HG03139 (cell line): Measurements from ENCODE around the gene PRDM10.
"Not testable (repeated sequence)": the region's sequence is repeated elsewhere in the genome, so short reads cannot be mapped to it uniquely, and the experiment has no call there.

Experiments
- ATAC-seq: cut with Tn5 transposase; IDR thresholded peaks from one replicate; pipeline ENCODE4 v1.9.1; 2021; ENCODE audit not compliant: unreplicated experiment

Gene PRDM10, protein sequence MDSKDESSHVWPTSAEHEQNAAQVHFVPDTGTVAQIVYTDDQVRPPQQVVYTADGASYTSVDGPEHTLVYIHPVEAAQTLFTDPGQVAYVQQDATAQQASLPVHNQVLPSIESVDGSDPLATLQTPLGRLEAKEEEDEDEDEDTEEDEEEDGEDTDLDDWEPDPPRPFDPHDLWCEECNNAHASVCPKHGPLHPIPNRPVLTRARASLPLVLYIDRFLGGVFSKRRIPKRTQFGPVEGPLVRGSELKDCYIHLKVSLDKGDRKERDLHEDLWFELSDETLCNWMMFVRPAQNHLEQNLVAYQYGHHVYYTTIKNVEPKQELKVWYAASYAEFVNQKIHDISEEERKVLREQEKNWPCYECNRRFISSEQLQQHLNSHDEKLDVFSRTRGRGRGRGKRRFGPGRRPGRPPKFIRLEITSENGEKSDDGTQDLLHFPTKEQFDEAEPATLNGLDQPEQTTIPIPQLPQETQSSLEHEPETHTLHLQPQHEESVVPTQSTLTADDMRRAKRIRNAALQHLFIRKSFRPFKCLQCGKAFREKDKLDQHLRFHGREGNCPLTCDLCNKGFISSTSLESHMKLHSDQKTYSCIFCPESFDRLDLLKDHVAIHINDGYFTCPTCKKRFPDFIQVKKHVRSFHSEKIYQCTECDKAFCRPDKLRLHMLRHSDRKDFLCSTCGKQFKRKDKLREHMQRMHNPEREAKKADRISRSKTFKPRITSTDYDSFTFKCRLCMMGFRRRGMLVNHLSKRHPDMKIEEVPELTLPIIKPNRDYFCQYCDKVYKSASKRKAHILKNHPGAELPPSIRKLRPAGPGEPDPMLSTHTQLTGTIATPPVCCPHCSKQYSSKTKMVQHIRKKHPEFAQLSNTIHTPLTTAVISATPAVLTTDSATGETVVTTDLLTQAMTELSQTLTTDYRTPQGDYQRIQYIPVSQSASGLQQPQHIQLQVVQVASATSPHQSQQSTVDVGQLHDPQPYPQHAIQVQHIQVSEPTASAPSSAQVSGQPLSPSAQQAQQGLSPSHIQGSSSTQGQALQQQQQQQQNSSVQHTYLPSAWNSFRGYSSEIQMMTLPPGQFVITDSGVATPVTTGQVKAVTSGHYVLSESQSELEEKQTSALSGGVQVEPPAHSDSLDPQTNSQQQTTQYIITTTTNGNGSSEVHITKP

DNA sequence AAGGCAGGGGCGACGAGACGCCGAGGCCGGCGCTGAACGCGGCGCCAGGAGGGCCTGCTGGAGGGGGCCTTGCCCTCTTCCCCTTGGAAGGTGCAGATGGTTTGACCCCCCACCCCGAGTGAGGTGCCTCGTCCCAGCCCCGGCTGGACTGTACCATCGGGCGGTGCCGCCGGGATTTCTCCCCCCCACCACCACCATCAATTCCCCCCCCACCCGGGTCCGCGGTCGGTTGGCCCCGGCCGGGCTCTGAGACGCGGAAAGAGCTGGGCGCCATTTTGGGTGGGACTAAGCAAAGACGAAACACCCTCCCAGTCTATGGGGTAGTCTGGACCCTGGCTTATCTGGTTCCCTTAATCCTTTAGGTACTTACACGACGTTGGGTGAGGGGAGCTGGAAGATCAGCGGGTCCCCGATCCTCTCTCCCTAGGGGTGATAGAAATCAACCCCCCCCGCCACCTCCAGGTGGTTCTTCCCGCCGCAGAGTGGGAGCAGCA is at the start of gene PRDM10:
Gene PRDM10 (minus strand): TSS at position 484 of the 494 bp plus-strand sequence. CDS start 41,871 bp downstream, outside the sequence.
- ATAC-seq: peak; percentile 35

DNA sequence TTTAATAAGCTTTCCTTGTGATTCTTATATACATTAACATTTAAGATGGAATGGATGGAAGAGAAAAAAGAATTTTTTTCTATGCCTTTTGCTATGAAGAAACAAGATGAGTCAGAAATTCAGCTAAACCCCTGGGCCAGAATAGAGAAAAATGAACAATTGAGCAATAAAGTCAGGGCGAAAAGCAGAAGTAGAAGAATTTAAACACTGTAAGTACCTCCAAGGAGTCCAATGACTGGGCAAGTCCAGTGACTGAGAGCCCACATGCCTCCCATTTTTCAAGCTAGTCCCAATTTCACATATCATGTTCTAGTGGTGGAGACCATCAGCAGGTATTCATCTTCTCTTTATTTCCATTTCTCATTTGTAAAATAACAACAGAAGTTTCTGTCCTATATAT is 48.4 kb upstream of the PRDM10 start:
- no peak for ATAC-seq

DNA sequence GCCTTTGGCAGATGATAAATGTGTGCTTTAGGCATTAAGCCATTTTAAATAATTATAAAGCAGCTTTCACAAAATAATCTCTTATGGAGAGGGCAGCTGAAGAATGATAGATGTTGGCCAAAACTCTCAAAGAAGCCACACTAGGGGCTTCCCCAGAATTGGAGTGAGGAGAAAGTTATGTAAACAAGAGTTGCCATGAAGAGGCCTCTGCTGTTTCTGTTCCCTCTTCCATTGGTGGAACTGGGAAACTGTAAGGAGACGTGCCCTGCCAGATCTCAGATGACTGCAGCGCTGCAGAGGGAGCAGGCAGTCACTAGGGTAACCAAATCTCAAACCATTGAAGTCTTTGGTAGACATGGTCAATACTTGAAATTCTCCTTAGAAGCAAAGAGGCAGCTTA is 47.6 kb upstream of the PRDM10 start:
- no peak for ATAC-seq

DNA sequence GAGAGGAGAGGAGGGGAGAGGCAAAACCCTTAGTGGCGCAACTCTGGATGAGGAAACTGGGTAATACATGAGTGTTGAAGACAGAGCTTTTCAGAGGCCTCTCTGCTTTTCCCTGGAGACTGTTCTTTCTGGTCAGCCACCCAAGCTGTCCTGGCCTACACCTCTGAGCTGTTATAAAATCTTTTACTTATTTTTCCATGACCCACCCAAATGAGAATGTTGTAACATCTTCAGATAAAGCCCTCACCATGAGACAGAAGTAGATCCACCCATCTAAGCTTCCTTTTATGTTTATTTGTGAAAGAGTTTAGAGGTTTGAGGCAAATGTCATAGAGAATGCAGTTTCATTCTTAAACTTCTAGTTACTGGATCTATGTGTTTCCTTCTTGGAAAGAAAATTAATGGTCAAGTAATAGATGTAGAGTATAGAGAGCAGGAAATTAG is 46.7 kb upstream of the PRDM10 start:
- ATAC-seq: no peak

DNA sequence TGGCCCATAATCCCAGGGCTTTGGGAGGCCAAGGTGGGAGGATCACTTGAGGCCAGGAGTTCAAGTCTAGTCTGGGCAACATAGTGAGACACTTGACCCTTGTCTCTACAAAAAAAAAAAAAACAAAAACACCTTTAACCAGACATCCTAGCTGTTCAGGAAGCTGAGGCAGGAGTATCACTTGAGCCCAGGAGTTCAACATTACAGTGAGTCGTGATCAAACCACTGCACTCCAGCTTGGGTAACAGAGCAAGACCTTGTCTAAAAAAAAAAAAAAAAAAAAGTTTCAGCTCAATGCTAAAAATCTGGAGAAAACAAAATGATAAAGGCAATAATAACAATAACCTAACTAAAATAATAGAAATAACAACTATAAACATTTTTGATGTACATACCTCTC is 44.5 kb upstream of the PRDM10 start:
- no peak for ATAC-seq

DNA sequence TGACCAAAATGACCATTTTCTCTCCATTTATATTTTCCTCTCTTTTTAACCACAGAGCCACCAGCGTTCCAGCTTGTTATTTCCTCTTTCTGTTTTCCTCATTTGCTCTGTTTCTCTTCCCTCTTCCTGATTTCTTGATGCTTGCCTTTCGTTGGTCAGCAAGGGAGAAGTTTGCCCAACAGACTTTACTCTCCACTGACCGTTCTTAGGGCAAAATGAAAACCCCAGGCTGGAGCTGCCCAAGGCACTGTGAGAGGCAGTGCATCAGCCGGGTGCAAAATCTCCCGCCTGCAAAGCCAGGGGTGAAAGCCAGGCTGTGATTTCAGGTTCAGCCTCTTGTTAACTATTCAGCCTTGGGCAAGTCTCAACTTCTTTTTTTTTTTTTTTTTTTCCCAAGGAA is 40.9 kb upstream of the PRDM10 start:
- ATAC-seq: no peak

DNA sequence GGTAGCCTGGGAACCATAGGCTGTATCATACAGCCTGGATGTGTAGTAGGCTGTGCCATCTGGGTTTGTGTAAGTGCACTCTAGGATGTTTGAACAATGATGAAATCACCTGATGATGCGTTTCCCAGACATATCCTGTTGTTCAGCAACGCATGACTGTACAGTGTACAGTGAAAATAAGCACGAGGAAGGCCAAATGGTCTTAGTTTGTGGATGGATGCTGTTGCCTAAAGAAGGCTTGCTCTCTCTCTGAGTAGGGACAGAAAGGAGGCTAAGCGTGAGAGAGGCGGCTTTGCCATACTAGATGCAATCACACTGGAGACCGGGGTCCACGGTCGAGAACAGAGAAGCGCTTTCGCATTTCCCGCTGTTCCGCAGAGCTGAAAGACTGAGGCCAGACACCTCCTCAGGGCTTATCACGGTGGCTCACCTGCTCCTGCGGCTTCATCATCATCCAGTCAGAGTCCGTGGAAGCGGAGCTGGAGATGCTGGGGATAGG is 39.5 kb upstream of the PRDM10 start:
- no peak for ATAC-seq

DNA sequence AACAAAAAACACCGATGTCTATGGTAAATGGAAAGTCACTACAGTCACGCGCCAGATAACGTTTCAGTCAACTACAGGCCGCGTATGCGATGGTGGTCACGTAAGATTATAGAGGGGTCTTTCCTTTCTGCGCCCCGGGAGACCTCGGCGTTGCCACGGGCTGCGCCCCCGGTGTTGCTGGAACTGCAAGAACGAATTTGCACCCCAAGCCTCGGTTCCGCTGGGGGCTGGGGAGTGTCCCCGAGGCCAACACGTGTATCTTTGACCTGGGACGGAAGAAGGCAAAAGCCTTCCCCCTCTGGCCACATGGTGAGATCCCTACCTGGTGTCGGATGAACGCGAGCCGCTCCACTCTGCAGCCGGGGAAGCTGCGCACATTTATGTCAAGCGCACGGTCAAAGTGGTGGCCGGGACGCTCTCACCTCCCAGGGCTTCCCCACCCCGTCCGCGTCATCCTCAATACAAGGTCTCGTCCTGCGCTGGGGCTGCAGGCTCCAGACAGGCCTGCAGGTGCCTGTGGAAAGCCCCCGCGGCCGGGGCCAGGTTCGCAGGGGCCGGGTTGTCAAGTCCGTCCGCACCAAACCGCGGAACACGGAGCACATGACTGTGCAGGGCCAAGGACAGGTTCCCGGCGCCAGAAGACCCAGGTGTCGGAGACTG is 37.8 kb upstream of the PRDM10 start:
- no peak for ATAC-seq

DNA sequence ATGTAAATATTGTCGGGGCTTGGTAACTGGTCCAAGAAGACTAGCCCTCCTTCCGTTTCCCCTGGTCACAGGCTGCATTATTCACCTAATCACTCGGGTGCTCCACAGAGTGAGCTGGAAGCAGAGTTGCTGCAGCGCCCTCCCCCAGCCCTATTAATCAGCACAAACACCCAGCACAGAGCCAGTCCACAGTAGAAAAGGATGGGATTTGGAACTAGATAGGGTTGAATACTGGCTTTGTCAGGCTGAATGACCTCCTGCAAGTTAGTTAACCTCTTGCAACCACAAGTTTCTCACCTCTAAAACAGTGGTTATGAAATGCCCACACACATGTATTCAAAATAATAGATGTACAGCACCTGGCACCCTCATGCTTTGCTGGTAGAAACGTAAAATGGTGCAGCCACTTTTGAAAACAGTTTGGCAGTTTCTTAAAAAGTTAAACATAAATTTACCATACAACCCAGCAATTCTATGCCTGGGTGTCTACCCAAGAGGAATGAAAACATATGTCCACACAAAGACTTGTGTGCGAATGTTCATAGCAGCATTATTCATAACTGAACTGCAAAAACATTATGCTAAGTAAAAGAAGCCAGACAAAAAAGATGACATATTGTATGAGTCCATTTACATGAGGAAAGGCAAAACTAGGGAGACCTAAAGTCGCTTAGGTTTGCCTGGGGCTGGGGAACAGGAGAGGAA is 35.4 kb upstream of the PRDM10 start:
- ATAC-seq: no peak

DNA sequence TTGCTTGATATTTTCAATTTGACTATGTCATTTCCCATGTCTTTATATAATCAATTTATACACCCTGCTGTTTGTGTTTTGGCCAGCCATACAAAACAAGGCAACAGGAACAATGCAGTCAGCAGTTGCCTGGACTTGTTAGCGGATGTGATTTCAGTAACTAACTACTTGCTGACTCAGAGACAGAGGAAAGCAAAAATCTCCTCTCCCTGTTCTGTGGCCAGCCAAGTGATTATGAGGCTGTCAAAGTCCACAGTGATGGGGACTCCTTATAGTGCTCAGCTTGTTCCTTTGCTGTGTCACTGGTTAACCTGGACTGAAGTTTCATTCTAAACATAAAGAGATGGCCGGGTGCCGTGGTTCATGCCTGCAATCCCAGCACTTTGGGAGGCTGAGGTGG is 34.4 kb upstream of the PRDM10 start:
- ATAC-seq: no peak

DNA sequence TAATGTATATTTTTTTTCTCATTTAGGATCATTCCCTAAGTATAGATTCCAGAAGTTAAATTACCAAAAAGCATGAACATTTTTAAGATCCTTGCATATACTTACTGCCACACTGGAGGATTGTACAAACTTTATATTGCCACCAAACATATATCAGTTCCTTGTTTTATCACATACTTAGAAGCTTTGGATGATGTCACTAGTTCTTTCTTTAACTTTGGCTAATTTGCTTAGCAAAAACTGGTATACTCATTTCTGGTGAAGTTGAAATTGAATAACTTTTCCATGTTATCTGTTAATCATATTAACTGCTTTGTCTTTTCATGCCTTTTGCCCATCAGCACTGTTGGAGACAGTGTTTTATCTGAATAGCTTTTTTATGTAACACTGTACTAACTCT is 31.6 kb upstream of the PRDM10 start:
- ATAC-seq: no peak

DNA sequence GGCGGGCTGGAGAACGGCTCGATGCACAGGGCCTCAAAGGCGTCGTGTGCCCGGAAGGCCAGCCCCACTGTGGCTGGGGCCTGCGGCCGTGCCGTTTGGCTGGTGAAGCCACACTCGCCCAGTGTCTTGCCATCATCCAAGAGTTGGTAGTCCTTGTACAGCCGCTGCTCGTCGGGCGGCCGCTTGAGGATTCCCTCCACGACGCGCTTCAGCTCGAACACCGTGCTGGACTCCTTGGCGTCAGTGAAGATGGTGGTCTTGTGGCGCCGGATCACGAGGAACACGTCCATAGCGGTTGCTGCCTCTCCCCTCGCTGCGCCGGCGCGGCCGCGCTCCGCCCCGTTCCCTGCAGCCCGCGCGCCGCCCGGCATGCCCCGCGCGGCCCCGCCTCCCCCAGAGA is 30.3 kb upstream of the PRDM10 start:
- ATAC-seq: no peak

DNA sequence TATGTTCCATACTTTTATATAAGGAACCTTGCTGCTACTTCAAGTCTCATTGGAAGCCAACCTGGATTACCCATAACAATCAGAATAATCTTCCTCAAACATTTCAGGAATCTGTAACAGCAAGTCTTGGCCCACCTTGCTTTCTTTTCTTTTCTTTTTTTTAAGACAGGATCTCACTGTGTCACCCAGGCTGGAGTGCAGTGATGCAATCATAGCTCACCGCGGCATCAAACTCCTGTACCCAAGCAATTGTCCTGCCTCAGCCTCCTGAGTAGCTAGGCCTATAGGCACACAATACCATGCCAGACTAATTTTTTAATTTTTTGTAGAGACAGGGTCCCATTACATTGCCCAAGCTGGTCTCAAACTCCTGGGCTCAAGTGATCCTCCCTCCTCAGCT is 29.3 kb upstream of the PRDM10 start:
- no peak for ATAC-seq

DNA sequence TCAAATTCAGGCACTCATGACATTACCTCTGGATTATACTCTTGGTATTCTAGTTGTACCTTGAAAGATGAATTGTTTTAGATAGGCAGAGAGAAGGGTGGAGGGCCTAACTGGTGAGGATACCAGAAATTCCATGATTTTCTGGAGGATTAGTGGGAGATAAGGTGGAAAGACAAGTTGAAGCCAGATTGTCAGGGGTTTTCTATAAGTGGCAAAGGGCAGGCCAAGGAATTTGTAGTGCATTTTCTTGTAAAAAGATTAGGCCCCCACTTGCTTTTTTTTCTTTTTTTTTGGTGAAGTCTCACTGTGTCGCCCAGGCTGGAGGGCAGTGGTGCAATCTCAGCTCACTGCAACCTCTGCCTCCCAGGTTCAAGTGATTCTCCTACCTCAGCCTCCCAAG is 28.4 kb upstream of the PRDM10 start:
- ATAC-seq: no peak

DNA sequence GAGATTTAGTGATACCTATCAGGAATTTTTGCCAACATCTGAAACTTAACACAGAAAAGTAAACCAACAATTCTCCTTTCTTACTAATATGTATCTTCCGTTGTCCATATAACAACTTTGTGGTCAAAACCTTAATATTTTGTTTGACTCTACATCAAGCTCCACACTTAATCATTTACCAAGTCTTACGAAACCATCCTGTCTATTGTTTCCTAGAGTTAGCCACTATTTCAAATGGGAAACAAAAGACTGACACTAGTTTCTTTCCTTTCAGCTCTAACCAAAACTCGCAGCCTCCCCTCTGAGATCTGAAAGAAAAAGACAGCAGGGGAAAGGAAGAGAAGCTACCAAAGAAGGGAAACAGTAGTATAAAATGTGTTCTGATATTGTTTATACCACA is 26.5 kb upstream of the PRDM10 start:
- peak; percentile 66 for ATAC-seq

DNA sequence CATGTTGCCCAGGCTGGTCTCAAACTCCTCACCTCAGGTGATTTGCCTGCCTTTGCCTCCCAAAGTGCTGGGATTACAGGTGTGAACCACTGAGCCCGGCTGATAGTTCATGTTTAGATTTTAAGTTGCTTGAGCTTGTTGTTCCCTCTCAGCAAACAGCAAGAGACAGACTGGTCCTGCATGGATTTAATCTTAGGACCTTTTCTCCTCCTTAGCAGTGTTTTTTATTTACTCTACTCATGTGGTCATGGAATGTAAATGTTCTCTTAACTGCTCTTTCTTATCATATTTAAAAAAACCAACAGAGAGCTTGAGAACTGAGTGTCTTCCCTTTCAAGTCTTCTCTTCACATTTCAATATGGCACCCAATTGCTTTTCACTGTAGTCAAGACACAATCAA is 22.7 kb upstream of the PRDM10 start:
- no peak for ATAC-seq

DNA sequence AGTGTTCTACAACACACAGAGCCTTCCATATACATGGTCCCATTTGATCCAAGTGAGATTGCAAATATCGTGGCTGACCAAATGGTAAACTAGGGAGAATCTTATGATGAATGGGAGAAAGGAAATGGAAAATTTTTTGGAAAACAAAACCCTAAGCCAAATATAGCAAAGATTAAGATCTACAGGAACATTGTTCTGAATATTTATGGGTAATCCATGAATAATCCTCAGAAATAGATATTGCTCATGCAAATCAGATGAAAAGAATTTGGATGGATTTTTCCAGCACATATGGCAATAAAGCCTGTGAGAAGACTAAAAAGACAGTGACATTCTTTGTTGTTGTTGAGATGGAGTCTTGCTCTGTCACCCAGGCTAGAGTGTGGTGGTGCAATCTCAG is 21.7 kb upstream of the PRDM10 start:
- ATAC-seq: no peak

DNA sequence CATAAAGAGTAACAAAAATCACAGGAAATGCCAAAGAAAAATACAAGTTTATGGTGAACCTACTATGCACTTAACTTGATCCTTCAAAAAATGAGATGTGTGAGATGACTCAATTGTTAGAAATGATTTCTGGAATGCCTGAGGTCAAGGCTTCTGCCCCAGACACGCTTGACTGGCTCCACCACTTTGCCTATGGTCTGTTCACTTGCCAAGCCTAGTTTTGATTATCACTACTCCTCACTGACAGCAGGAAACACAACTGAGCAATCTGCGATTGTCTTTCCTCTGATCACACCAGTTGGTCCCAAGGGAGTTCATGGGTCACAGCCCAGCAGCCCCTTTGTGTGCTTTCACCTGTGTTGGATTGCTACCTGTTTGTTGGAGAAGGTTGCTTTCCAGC is 20.6 kb upstream of the PRDM10 start:
- ATAC-seq: peak; percentile 98

DNA sequence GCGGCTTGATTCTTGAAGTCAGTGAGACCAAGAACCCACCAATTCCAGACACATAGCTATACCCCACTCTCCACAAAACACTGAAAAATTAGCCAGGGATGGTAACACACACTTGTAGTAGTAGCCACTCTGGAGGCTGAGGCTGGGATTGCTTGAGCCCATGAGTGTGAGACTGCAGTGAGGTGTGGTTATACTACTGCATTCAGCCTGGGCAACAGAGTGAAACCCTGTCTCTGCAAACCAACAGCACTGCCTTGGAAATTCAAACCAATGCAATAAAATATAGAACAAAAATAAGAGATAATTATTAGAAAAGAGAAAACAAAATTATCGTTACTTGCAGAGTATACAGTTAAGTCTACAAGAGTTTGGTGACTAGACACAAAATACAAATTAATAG is 20.2 kb upstream of the PRDM10 start:
- ATAC-seq: no peak

DNA sequence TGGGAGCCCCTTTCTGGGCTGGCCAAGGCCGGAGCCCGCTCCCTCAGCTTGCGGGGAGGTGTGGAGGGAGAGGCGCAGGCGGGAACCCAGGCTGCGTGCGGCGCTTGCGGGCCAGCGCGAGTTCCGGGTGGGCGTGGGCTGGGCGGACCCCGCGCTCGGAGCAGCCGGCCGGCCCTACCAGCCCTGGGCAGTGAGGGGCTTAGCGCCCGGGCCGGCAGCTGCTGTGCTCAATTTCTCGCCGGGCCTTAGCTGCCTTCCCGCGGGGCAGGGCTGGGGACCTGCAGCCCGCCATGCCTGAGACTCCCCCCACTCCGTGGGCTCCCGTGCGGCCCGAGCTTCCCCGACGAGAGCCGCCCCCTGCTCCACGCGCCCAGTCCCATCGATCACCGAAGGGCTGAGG is 19.0 kb upstream of the PRDM10 start:
- ATAC-seq: not testable (repeated sequence)
